ENCODE results near the gene OSMR.

The OSMR gene

GRCh38 chr5:38870595-38870994 lies 24.8 kb downstream of the OSMR start:
- no peak for DNase-seq (ENCODE audit: extremely low read depth in 1 of 2, low read depth in 1 of 2)

DNA sequence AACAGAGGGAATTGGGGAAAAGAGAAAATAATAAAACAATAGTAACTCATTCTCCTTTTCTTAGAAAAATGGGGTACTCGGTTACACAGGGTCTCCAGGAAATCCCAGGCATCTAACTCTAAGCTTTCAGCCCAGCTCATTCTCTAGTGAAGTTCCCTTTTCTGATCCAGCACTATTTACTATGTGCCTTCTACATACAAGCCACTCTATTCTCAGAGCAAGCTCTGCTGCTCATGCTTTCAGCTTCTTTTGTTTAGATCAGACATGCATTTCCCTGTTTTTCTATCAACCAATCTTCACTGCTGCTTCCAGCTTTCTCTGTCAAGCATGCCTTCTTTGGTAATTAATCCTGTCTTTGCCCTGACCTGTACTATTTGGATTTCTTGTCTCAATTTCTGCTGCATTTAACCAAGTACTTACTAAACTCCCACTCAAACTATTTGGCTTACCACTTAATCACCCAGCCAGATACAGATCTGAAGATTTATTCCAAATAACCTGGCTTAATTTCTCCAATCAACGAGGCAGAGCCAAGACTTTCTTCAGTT lies 25.3 kb downstream of the OSMR start:
- DNase-seq (ENCODE audit: extremely low read depth in 1 of 2, low read depth in 1 of 2) = no peak

DNA sequence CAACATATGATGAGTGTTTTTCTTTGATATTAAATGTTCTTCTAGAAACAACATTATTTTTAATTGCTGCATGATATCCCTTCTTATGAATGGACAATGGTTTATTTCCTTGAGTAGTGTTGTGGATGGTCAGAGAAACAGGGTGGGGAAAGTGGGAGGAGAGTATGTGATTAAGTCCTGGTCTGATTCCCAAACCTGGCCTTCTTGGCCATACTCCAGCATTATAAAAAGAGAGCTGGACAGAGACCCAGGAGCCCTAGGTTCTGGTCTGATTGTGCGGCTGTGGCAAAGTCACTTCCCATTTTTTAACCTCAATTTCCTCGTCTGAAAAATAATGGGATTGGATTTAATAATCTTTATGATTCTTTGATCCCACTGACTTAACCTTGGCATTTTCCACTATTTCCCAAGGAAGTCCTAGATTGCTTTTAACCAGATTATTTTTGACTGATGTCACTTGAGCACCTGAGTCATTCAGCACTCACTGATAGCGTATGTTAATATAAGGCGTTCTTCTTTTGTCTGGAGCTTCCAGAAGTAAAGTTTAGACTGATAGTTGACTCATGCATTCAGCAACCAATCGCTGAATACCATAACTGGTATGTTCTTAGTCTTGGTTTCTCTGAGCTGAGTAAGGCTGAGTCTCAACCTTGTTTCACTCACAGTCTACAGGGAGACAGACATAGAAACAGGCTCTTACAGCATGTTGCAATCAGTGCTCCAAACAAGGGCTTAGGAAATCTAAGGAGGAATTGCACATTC lies 26.2 kb downstream of the OSMR start:
- no peak for DNase-seq (ENCODE audit: extremely low read depth in 1 of 2, low read depth in 1 of 2)

DNA sequence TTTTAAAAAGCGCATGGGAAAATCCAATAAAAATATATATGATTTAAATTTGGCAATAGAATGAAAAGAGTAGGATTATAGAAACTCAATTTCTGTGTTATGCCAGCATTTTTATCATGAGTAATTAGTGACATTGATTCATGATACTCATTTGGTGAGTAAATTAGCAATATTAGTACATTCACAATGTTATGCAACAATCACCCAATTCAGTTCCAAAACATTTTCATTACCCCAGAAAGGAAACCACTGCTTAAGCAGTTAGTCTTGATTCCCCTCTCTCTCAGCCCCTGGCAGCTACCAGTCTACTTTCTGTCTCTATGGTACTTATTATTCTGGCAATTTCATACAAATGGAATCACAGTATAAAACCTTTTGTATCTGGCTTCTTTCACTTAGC lies 27.0 kb downstream of the OSMR start:
- DNase-seq (ENCODE audit: extremely low read depth in 1 of 2, low read depth in 1 of 2) = no peak

DNA sequence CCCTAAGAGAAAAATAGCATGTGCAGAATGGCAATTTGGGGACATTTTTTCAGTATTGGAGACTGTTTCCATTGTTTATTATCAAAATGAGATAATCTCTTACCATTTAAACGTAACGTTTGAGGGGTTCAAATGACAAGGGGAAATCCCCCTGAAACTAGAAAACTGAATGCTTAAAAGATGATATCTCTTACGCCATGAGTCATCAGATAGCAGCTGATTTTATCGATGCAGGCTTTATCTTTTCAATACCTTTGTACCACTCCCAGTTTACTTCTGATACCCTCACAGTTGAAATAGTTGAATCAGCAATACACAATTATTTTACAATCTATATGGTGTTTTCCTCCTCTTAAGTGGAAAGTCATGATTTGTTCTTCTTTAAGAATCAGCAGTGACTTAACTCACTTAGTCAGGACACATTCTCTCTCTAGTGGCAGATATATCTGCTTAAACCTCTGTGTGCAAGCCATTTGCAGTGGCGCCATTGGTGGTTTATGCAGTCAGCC lies 29.2 kb downstream of the OSMR start:
- no peak for DNase-seq (ENCODE audit: extremely low read depth in 1 of 2, low read depth in 1 of 2)

- DNase-seq (ENCODE audit: extremely low read depth in 1 of 2, low read depth in 1 of 2) = no peak
These were observed 32.7 kb downstream of the OSMR start for GRCh38 chr5:38878391-38879077.

DNA sequence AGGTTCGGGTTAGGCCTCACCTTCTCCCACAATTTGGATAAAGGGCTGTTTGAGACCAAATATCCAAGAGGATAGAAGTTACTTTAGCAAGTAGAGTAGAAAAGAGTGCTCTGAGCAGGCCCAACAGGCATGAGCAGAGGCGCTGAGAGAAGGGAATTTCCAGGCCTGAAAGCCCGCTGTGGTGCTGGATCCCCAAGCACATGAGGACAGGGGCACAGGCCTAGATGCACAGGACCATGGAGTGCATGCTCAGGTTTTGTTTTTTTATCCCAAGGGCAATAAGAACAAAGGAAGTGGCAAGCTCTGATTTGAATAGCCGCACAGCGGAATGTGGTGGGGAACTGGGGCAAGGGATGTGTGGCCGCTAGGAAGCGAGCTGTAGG lies 33.3 kb downstream of the OSMR start:
- DNase-seq (ENCODE audit: extremely low read depth in 1 of 2, low read depth in 1 of 2) = no peak

DNA sequence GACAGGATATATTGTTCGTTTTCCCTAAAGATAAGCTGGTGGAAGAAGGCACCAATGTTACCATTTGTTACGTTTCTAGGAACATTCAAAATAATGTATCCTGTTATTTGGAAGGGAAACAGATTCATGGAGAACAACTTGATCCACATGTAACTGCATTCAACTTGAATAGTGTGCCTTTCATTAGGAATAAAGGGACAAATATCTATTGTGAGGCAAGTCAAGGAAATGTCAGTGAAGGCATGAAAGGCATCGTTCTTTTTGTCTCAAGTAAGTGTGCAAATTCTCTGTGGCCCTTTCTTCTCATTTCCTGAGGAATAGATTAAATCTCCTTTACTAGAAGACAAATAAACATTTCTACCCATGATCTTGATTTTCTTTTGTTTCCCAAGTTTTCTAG lies 38.0 kb downstream of the OSMR start:
- no peak for DNase-seq (ENCODE audit: extremely low read depth in 1 of 2, low read depth in 1 of 2)

- DNase-seq (ENCODE audit: extremely low read depth in 1 of 2, low read depth in 1 of 2) = no peak
These were observed 39.4 kb downstream of the OSMR start for GRCh38 chr5:38885208-38885607.

DNA sequence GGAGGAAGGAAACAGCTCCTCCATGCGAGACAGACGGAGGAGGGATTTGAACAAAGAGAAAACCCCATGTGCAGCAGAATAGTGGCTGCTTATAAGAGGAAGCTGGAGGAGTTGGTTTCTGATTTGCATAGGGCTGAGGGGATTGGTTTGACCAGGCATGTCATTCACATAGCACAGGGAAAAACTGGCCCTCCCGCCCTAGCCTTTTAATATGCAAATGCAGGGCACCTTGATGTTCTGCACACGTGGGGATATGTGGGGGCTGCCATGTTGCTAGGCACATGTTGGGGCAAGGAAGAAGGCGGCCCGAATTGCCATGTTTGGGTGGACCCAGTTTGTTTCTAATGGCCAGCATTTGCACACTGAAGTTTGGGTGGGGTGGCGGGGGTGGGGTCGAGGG lies 42.2 kb downstream of the OSMR start:
- no peak for DNase-seq (ENCODE audit: extremely low read depth in 1 of 2, low read depth in 1 of 2)

- DNase-seq (ENCODE audit: extremely low read depth in 1 of 2, low read depth in 1 of 2) = no peak
These were observed 43.6 kb downstream of the OSMR start for GRCh38 chr5:38889424-38889823.

- no peak for DNase-seq (ENCODE audit: extremely low read depth in 1 of 2, low read depth in 1 of 2)
These were observed 45.8 kb downstream of the OSMR start for GRCh38 chr5:38891563-38891962.

- no peak for DNase-seq (ENCODE audit: extremely low read depth in 1 of 2, low read depth in 1 of 2)
These were observed 46.6 kb downstream of the OSMR start for GRCh38 chr5:38892363-38892762.

DNA sequence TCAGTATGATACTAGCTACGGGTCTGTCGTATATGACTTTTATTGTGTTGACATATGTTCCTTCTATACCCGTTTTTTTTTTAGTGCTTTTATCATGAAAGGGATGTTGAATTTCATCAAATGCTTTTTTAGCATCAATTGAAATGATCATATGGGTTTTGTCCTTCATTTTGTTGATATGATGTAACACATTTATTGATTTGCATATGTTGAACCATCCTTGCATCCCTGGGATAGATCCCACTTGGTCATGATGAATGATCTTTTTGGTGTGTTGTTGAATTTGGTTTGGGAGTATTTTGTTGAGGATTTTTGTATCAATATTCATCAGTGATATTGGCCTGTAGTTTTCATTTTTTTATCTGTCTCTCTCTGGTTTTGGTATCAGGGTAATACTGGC lies 50.9 kb downstream of the OSMR start:
- DNase-seq (ENCODE audit: extremely low read depth in 1 of 2, low read depth in 1 of 2) = no peak

- DNase-seq (ENCODE audit: extremely low read depth in 1 of 2, low read depth in 1 of 2) = no peak
These were observed 54.1 kb downstream of the OSMR start for GRCh38 chr5:38899936-38900335.

DNA sequence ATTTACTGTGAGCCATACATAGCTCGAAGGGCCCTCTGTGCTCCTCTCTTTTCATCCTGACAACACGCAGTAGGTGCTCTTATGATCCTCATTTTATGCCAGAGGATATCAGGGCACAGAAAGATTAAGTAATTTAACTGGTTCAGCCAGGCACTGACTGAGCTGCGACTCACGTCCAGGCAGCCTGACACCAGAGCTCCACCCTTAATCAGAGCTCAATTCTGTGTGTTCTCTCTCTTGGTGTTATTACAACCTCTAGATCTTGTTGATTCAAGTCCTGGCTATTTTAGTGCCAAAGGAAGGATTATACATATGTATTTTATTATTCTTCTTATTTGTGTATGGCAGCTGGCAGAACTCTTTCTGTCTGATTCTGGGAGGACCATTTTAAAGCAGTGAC lies 59.7 kb downstream of the OSMR start:
- no peak for DNase-seq (ENCODE audit: extremely low read depth in 1 of 2, low read depth in 1 of 2)

DNA sequence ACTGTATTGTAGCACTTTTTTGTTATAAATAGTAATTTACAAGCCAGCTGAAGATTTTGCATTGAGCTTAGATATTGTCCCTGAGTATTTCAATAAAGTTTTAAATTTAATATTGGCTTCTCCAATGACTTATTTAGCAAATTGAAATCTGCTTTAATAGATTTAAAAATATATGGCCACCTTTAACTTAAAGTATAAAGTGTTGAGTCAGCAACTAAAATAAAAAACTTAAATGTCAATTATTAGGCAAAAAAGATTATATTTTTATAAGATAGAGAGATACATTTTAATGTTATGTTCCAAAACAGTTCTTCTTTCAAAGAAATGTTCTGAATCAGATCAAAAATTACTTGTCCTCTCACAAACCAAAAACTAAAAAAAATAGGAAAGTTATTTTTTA lies 60.7 kb downstream of the OSMR start:
- no peak for DNase-seq (ENCODE audit: extremely low read depth in 1 of 2, low read depth in 1 of 2)

GRCh38 chr5:38911933-38912332 lies 66.1 kb downstream of the OSMR start:
- DNase-seq (ENCODE audit: extremely low read depth in 1 of 2, low read depth in 1 of 2) = no peak

DNA sequence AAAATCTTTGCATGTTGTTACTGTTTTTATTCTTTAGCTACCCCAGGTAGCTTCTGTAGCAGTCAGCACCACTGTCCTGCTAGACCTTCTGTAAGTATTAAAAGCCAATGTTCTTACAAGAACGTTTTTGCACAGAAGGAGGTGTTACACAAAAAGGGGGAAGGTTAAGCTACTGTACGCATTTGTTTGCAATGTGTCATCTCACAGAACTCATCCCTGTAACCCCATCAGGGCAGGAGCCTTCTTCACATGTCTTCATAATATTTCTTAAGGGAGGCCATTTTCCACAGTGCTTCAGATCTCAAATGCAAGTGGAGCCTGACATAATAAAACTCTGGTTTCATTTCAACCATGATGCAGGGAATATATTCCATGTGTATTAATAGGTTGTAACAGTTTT lies 67.9 kb downstream of the OSMR start:
- DNase-seq (ENCODE audit: extremely low read depth in 1 of 2, low read depth in 1 of 2) = no peak

GRCh38 chr5:38916802-38917201 lies 71.0 kb downstream of the OSMR start:
- DNase-seq (ENCODE audit: extremely low read depth in 1 of 2, low read depth in 1 of 2) = no peak

DNA sequence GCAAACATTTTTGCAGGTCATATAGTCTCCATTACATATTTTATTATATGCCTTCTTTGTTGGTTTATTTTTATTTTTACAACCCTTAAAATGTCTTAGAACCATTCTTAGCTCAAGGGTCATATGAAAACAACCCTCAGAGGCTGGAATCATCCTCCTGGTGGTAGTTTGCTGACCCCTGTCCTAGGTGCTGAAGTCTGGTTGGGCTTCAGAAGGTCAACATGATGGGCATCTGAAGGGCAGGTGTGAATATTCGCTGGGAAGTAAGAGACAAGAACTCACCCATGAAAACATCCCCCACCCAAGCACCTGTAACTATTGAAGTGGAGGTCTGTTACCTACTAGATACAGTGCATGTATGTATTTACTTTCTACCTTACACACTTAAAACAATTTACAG lies 75.4 kb downstream of the OSMR start:
- DNase-seq (ENCODE audit: extremely low read depth in 1 of 2, low read depth in 1 of 2) = no peak

GRCh38 chr5:38922199-38922598 lies 76.4 kb downstream of the OSMR start:
- DNase-seq (ENCODE audit: extremely low read depth in 1 of 2, low read depth in 1 of 2) = peak in 1 of 2 donors; percentile 22

Measured in activated CD8-positive, alpha-beta memory T cell treated with anti-CD3 and anti-CD28 coated beads for 1 hour (primary cell).